K562 (cell line): ENCODE data around the gene SLC35G6. TPM values are rescaled to one million over a fixed set of nuclear protein-coding genes. Genes with fewer than 3 reads are reported as not detected.
A peak's percentile ranks its signal among the peaks of the same experiment; 100 is the strongest.

Experiments
- ATAC-seq: fragments of 200-7000 bp; cut with Tn5 transposase; 3 replicates; pipeline ENCODE4 v1.9.1; 2020; ENCODE audit warnings: moderate library complexity
- BruUV-seq: library from RNA; stranded (reverse); fragments of 400-500 nt; replicated peaks from 2 replicates; lab custom pipeline; 2021; lab: Mats Ljungman, UMichigan
- CTCF ChIA-PET: fragments of 300-600 bp; formaldehyde crosslinking; extraction: SDS; loops from one replicate; lab custom pipeline; 2021; ENCODE audit warnings: low intra/inter-chr PET ratio; lab: Yijun Ruan, JAX
- POLR2A ChIA-PET: fragments of 300-600, 350-650 bp; sonication (Branson Sonifier 250); formaldehyde crosslinking; extraction: SDS; loops from one replicate; lab custom pipeline; 2021; ENCODE audit warnings: antibody characterized with exemption, inconsistent platforms; lab: Yijun Ruan, JAX
- DNase-seq, 4 experiments: peaks; one replicate each; pipeline versions ENCODE4 v3.0.0 to v3.0.0-alpha.2; 2011 to 2018; ENCODE audit warnings: low spot score in 3 of 4, mixed read lengths in 3 of 4; ENCODE audit errors: extremely low read depth in 1 of 4
- FAIRE-seq: peaks from 2 replicates; lab custom pipeline; 2011; peaks lifted over from hg19 to GRCh38; lab: Jason Lieb, UNC
- H2AFZ ChIP-seq: 2 replicates; pipeline ENCODE4 v1.6.0; 2011; ENCODE audit warnings: low read depth, low read length, control low read depth, inconsistent platforms
- H3K27ac ChIP-seq: fragments of 200-600 bp; 3 replicates; pipeline ENCODE4 v1.8.0; 2011; ENCODE audit warnings: low read depth, mild to moderate bottlenecking, control low read depth, inconsistent platforms, low read length, moderate library complexity, mixed read lengths; ENCODE audit errors: extremely low read depth
- H3K27me3 ChIP-seq, 2 experiments: fragments of 300-600 bp in 1 of 2; 2 replicates in 1 of 2; 3 replicates in 1 of 2; pipeline versions ENCODE4 v1.6.0 to v1.8.0; 2011; ENCODE audit warnings: inconsistent platforms in 2 of 2, low read length in 2 of 2, mild to moderate bottlenecking in 1 of 2, mixed read lengths in 1 of 2, moderate library complexity in 1 of 2; ENCODE audit not compliant: control insufficient read depth in 2 of 2, insufficient read depth in 2 of 2
- H3K36me3 ChIP-seq: fragments of 300-600 bp; 3 replicates; pipeline ENCODE4 v1.8.0; 2011; ENCODE audit warnings: mild to moderate bottlenecking, low read length, inconsistent platforms; ENCODE audit not compliant: control insufficient read depth, insufficient read depth
- H3K4me1 ChIP-seq, 2 experiments: fragments of 200-600 bp in 1 of 2; replicated peaks in 1 of 2; 2 replicates in 1 of 2; 3 replicates in 1 of 2; pipeline versions ENCODE4 v1.5.1 to v1.8.0; 2011; ENCODE audit warnings: inconsistent platforms in 2 of 2, low read length in 2 of 2, mild to moderate bottlenecking in 1 of 2, mixed read lengths in 1 of 2, moderate library complexity in 1 of 2; ENCODE audit not compliant: control insufficient read depth in 2 of 2, insufficient read depth in 2 of 2
- H3K4me2 ChIP-seq: 2 replicates; pipeline ENCODE4 v1.6.1; 2011; ENCODE audit warnings: low read length, control low read depth, inconsistent platforms, mixed read lengths; ENCODE audit not compliant: insufficient read depth
- H3K4me3 ChIP-seq: fragments of 200-600 bp; sonication (generic), shearing (Covaris generic); 2 replicates; pipeline ENCODE4 v1.5.1; 2016; ENCODE audit warnings: control low read depth, inconsistent platforms
- H3K79me2 ChIP-seq: fragments of 200-600 bp; 3 replicates; pipeline ENCODE4 v1.8.0; 2011; ENCODE audit warnings: low read length, inconsistent platforms; ENCODE audit not compliant: control insufficient read depth, insufficient read depth
- H3K9ac ChIP-seq, 2 experiments: 2 replicates each; pipeline versions ENCODE4 v1.6.0 to v1.6.1; 2011; ENCODE audit warnings: low read depth in 2 of 2, low read length in 2 of 2, control low read depth in 1 of 2, inconsistent platforms in 1 of 2, mild to moderate bottlenecking in 1 of 2, mixed read lengths in 1 of 2; ENCODE audit not compliant: insufficient read depth in 1 of 2
- H3K9me1 ChIP-seq: one replicate; pipeline ENCODE4 v1.6.0; 2011; ENCODE audit warnings: inconsistent platforms, mild to moderate bottlenecking, low read length, moderate library complexity; ENCODE audit not compliant: control insufficient read depth, insufficient read depth
- H3K9me3 ChIP-seq: replicated peaks from 2 replicates; pipeline ENCODE4 v1.5.1; 2011; ENCODE audit warnings: low read depth, low read length, inconsistent platforms; ENCODE audit not compliant: control insufficient read depth, insufficient read depth
- H4K20me1 ChIP-seq: replicated peaks from 2 replicates; pipeline ENCODE4 v1.6.1; 2011; ENCODE audit warnings: low read length, inconsistent platforms, mixed read lengths; ENCODE audit not compliant: control insufficient read depth, insufficient read depth
- PCBP2 ChIP-seq: fragments of 200-400 bp; formaldehyde crosslinking; IDR thresholded peaks from 2 replicates; pipeline ENCODE4 v1.6.1; 2018; ENCODE audit warnings: low read length, low read depth, mild to moderate bottlenecking, moderate library complexity; ENCODE audit not compliant: poor library complexity, severe bottlenecking
- POLR2AphosphoS2 ChIP-seq: IDR thresholded peaks from 2 replicates; pipeline ENCODE4 v1.6.1; 2012; ENCODE audit warnings: low read length, improper control_type of control experiment
- POLR2B ChIP-seq: fragments of 450-650 bp; IDR thresholded peaks from 2 replicates; pipeline ENCODE4 v1.6.1; 2018; ENCODE audit warnings: low read depth; ENCODE audit not compliant: partially characterized antibody
- POLR2G ChIP-seq: fragments of 200-400 bp; formaldehyde crosslinking; IDR thresholded peaks from 2 replicates; pipeline ENCODE4 v1.6.1; 2017; ENCODE audit warnings: low read depth, mild to moderate bottlenecking, antibody characterized with exemption, low read length, moderate library complexity
- RBFOX2 ChIP-seq: fragments of 200-400 bp; formaldehyde crosslinking; IDR thresholded peaks from 2 replicates; pipeline ENCODE4 v1.6.1; 2017; ENCODE audit warnings: low read depth, mild to moderate bottlenecking, low read length, moderate library complexity
- SAP30 ChIP-seq: fragments of 200-600 bp; sonication (generic); IDR thresholded peaks from 2 replicates; pipeline ENCODE4 v1.6.1; 2012; ENCODE audit warnings: borderline replicate concordance, low read depth, mild to moderate bottlenecking, moderate library complexity, low read length, control low read depth, inconsistent platforms; ENCODE audit not compliant: insufficient read depth, poor library complexity, severe bottlenecking
- SUPT5H ChIP-seq: fragments of 450-650 bp; IDR thresholded peaks from 2 replicates; pipeline ENCODE4 v1.6.1; 2016
- ZNF263 ChIP-seq: sonication (generic); formaldehyde crosslinking; IDR thresholded peaks from 2 replicates; pipeline ENCODE4 v1.8.0; 2022; ENCODE audit warnings: mild to moderate bottlenecking, missing genetic modification reagents, borderline replicate concordance
- WGBS: fragments of 100-300 bp; shearing (Covaris generic); methylation state at CpG from one replicate; pipeline ENCODE4 v1.1.6; 2016; ENCODE audit warnings: low coverage, mixed read lengths; ENCODE audit not compliant: insufficient coverage; ENCODE audit errors: missing lambda C conversion rate; 5-methylcytosine and 5-hydroxymethylcytosine counted together
- in situ Hi-C: fragments of 300-500 bp; cut with MboI; formaldehyde crosslinking; loops from 4 replicates; pipeline ENCODE4 v1.15.0; 2018; ENCODE audit warnings: inconsistent platforms, mixed read lengths
- intact Hi-C: fragments of 100-400 bp; cut with micrococcal nuclease; formaldehyde crosslinking; loops from 2 replicates; pipeline ENCODE4 v1.14.2; 2022
- polyA plus RNA-seq, 8 experiments: library from polyadenylated mRNA; depleted of rRNA in 4 of 8; stranded (reverse) in 5 of 8; unstranded in 3 of 8; fragments of >200 nt; fragmentation: Nextera tagmentation in 2 of 8; fragmentation: Illumina TruSeq in 1 of 8; extraction: Ambion mirVana in 2 of 8; extraction: Trizol in 1 of 8; gene quantifications; 2 replicates each; pipeline versions ENCODE4 v1.2.1 to v1.2.3, GENCODE V29; 2011 to 2014; ENCODE audit warnings: inconsistent platforms in 1 of 8, missing spikeins in 1 of 8
- total RNA-seq, 7 experiments: library from RNA; depleted of rRNA in 6 of 7; stranded (reverse); fragments of >200 nt in 6 of 7; fragmentation: Illumina TruSeq in 2 of 7; extraction: Trizol in 2 of 7; gene quantifications; 2 replicates each; pipeline versions ENCODE4 v1.2.1 to v1.2.3, GENCODE V29; 2011 to 2021; ENCODE audit warnings: low replicate concordance in 1 of 7

The SLC35G6 gene
- total and polyA plus RNA-seq, 9 of the 15 experiments (the other 6 are each of a cell fraction or from before 2014, with no cell fraction given): not detected

GRCh38 chr17:7462474-7463371, 18.5 kb upstream of the SLC35G6 start:
- ChIA-PET CTCF (no interaction called here), POLR2A (interaction anchor here (1.0 to 2.3 kb wide), 2 partner anchors 10 to 13 kb away, joined by 3 to 8 read pairs; no protein-coding TSS in a partner anchor)
- H3K4me2 ChIP-seq: no peak overlapping the region
- no peaks in the 10 kb centered on the region for H3K79me2 ChIP-seq
- in situ Hi-C loops: no loop called here
- 87% methylated on average over 13 of the region's 44 CpGs for WGBS
- H3K27me3 ChIP-seq: no peaks in the 10 kb centered on the region
- H3K9me1 ChIP-seq: no peaks in the 10 kb centered on the region
- intact Hi-C loops: no loop called here
- no peak for TF ChIP-seq SAP30
- peak; percentile 83; the same call in 1 of the 2 replicates for TF ChIP-seq ZNF263 (CRISPR knock-in tag)
- 0 out of 2 replicates have a peak, but pooled peaks have one; percentile 19 for TF ChIP-seq RBFOX2
- TF ChIP-seq POLR2AphosphoS2: peak; percentile 61; the same call in 1 of the 2 replicates
- peak; percentile 36; the same call in 1 of the 2 replicates for TF ChIP-seq POLR2G
- peak; percentile 41; the same call in 1 of the 2 replicates for TF ChIP-seq SUPT5H
- TF ChIP-seq PCBP2: no peak
- TF ChIP-seq POLR2B: peak; percentile 36
- no peak overlapping the region for H2AFZ ChIP-seq
- H3K4me3 ChIP-seq: no peak overlapping the region
- no TSS peak for BruUV-seq
- DNase-seq (no peak), ATAC-seq (no peak; the same call in 2 of the 3 replicates), FAIRE-seq (no peak)
- H3K27ac ChIP-seq: no peak overlapping the region
- H3K9me3 ChIP-seq: no peaks in the 10 kb centered on the region
- H3K4me1 ChIP-seq: peaks cover 8 to 26% of the 10 kb centered on the region in 2 experiments
- peaks cover 37% of the 10 kb centered on the region; the same call in 1 of the 3 replicates for H3K36me3 ChIP-seq
- H4K20me1 ChIP-seq: no peaks in the 10 kb centered on the region
- peak overlapping the region in 1 of 2 experiments; percentile 9; a peak in 1 of 4 replicates for H3K9ac ChIP-seq
